ENCODE measurements around the gene PRR22. TPM values are rescaled to one million over a fixed set of nuclear protein-coding genes. Genes with fewer than 3 reads are reported as not detected.

PRR22 gene
- total and polyA plus RNA-seq, 2 donors (not counting 1 experiment from before 2014, with no cell fraction given): 3.4 to 5.6 TPM

DNA sequence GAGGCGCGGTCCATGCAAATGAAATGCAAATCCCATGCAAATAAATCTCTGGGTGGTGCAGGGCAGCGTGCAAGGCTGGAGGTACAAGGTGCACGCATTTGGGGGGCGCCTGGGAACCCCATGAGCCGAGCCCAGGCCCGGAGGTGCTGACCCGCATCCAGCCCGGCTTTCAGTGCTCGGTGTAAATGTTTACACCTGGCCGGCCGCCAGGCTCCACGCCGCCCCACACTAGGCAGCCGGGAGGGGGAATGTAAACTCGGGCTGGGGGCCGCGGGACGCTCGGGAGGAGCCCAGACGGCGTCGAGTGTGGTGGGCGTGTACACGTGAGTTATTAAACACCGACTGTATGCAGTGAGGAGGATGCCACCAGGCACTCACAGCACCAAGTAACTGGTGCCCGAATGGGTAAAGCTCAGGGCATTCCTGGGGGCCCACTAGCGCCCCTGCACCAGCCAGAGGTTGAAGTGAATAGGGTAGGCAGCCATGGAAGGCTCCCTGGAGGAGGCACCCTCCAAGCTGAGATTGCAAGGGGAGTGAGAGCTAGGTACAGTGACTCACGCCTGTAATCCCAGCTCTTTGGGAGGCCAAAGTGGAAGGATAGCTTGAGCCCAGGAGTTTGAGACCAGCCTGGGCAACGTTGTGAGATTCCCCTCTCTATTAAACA lies 37.8 kb upstream of the PRR22 start:
- Histone ChIP-seq H4K20me1 (ENCODE audit: control insufficient read depth, insufficient read depth, low read length, poor library complexity, severe bottlenecking) (no peaks in the 10 kb centered on the region), H3K79me2 (ENCODE audit: control insufficient read depth, insufficient read depth, low read length) (no peaks in the 10 kb centered on the region), H3K27me3 (replicated peaks in 1 of 4; ENCODE audit: control extremely low read depth in 1 of 4, control insufficient read depth in 3 of 4, insufficient read depth in 4 of 4, low read length in 3 of 4) (peaks cover 0 to 3% (median 0%) of the 10 kb centered on the region in 4 experiments), H2AFZ (ENCODE audit: insufficient read depth, low read depth, low read length, poor library complexity, severe bottlenecking) (no peak overlapping the region), H3K27ac (ENCODE audit: low read length in 2 of 2) (no peak overlapping the region), H3K9me3 (ENCODE audit: control extremely low read depth in 1 of 3, control insufficient read depth in 2 of 3, insufficient read depth in 1 of 3, low read length in 2 of 3) (peaks cover 0 to 37% (median 0%) of the 10 kb centered on the region in 3 donors), H3K4me3 (ENCODE audit: control extremely low read depth in 1 of 5, extremely low read depth in 1 of 5, insufficient read depth in 1 of 5, low read depth in 2 of 5, low read length in 4 of 5) (no peak overlapping the region), H3K9ac (ENCODE audit: low read length) (no peak overlapping the region), H3K4me2 (replicated peaks; ENCODE audit: low read depth, low read length, poor library complexity, severe bottlenecking) (no peak overlapping the region), H3K4me1 (ENCODE audit: control insufficient read depth in 2 of 2, insufficient read depth in 2 of 2, low read length in 2 of 2) (peaks cover 5 to 10% of the 10 kb centered on the region in 2 donors), H3K36me3 (replicated peaks in 1 of 2; ENCODE audit: control extremely low read depth in 1 of 2, control insufficient read depth in 1 of 2, extremely low read depth in 1 of 2, insufficient read depth in 2 of 2, low read length in 1 of 2) (no peaks in the 10 kb centered on the region)
- 74% methylated on average over 27 of the region's 30 CpGs for WGBS (ENCODE audit: insufficient coverage)
- CTCF ChIA-PET: no interaction called here
- TF ChIP-seq EZH2 (IDR thresholded peaks at IDR 0.05; ENCODE audit: borderline replicate concordance, insufficient read depth, low read depth, low read length, poor library complexity, severe bottlenecking): no peak
- TF ChIP-seq, protein P1, sequence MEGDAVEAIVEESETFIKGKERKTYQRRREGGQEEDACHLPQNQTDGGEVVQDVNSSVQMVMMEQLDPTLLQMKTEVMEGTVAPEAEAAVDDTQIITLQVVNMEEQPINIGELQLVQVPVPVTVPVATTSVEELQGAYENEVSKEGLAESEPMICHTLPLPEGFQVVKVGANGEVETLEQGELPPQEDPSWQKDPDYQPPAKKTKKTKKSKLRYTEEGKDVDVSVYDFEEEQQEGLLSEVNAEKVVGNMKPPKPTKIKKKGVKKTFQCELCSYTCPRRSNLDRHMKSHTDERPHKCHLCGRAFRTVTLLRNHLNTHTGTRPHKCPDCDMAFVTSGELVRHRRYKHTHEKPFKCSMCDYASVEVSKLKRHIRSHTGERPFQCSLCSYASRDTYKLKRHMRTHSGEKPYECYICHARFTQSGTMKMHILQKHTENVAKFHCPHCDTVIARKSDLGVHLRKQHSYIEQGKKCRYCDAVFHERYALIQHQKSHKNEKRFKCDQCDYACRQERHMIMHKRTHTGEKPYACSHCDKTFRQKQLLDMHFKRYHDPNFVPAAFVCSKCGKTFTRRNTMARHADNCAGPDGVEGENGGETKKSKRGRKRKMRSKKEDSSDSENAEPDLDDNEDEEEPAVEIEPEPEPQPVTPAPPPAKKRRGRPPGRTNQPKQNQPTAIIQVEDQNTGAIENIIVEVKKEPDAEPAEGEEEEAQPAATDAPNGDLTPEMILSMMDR (IDR thresholded peaks at IDR 0.05): no peak
- ATAC-seq (ENCODE audit: low read depth): no peak
- Mint-ChIP-seq H3K27ac (no peak overlapping the region), H3K4me1 (peaks cover 7% of the 10 kb centered on the region), H3K27me3 (peaks cover 13% of the 10 kb centered on the region), H3K4me3 (no peak overlapping the region), H3K9me3 (ENCODE audit: insufficient read depth) (no peaks in the 10 kb centered on the region)
- intact Hi-C loops (cut with micrococcal nuclease): no loop called here
- no peak for DNase-seq
- POLR2A ChIA-PET: no interaction called here

DNA sequence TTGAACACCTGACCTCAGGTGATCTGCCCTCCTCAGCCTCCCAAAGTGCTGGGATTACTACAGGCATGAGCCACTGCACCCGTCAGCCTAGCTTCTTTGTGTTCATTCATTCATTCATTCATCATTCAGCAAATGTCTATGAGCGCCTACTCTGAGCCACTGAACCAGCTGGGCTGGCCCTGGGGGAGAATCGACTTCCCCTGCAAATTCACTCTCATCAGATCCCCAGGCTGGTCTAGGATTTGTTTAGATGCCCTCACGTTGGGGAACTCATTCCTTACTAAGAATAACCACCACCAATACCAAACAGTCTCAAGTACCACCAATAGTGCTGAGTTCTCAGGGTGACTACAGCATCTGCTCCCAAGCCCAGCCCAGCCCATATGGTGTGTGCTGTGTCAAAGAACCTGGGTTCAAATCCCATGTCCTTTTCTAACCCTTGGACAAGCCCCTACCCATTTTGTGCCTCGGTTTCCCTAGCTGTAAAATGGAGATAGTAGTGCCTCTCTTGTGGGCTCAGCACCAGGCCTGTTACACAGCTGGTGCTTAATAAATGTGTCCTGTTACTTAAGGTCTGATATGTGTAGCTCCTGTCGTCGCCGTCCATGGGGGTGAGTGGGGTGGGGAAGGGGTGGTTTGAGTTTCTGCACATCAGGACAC lies 37.1 kb upstream of the PRR22 start:
- intact Hi-C loops (cut with micrococcal nuclease): no loop called here
- H3K27me3 ChIP-seq (replicated peaks in 1 of 4; ENCODE audit: control extremely low read depth in 1 of 4, control insufficient read depth in 3 of 4, insufficient read depth in 4 of 4, low read length in 3 of 4): no peaks in the 10 kb centered on the region
- H4K20me1 ChIP-seq (ENCODE audit: control insufficient read depth, insufficient read depth, low read length, poor library complexity, severe bottlenecking): no peaks in the 10 kb centered on the region
- TF ChIP-seq, protein P1 (IDR thresholded peaks at IDR 0.05): no peak
- no peak for TF ChIP-seq EZH2 (IDR thresholded peaks at IDR 0.05; ENCODE audit: borderline replicate concordance, insufficient read depth, low read depth, low read length, poor library complexity, severe bottlenecking)
- DNase-seq (no peak), ATAC-seq (ENCODE audit: low read depth) (no peak)
- no peaks in the 10 kb centered on the region for H3K9me3 Mint-ChIP-seq (ENCODE audit: insufficient read depth)
- H3K79me2 ChIP-seq (ENCODE audit: control insufficient read depth, insufficient read depth, low read length): no peaks in the 10 kb centered on the region
- H3K27ac Mint-ChIP-seq: no peak overlapping the region
- H3K4me1 Mint-ChIP-seq: peaks cover 3% of the 10 kb centered on the region
- H3K9me3 ChIP-seq (ENCODE audit: control extremely low read depth in 1 of 3, control insufficient read depth in 2 of 3, insufficient read depth in 1 of 3, low read length in 2 of 3): peaks cover 0 to 30% (median 0%) of the 10 kb centered on the region in 3 donors
- no peak overlapping the region for H3K4me2 ChIP-seq (replicated peaks; ENCODE audit: low read depth, low read length, poor library complexity, severe bottlenecking)
- ChIA-PET POLR2A (interaction anchor here (0.5 kb wide), 1 partner anchor 269 kb away, joined by 6 read pairs; no protein-coding TSS in a partner anchor), CTCF (no interaction called here)
- WGBS (ENCODE audit: insufficient coverage): 79% methylated on average over 5 of the region's 8 CpGs
- no peak overlapping the region for H2AFZ ChIP-seq (ENCODE audit: insufficient read depth, low read depth, low read length, poor library complexity, severe bottlenecking)
- peaks cover under 1 to 3% of the 10 kb centered on the region in 2 donors for H3K4me1 ChIP-seq (ENCODE audit: control insufficient read depth in 2 of 2, insufficient read depth in 2 of 2, low read length in 2 of 2)
- H3K27me3 Mint-ChIP-seq: peaks cover 18% of the 10 kb centered on the region
- H3K36me3 ChIP-seq (replicated peaks in 1 of 2; ENCODE audit: control extremely low read depth in 1 of 2, control insufficient read depth in 1 of 2, extremely low read depth in 1 of 2, insufficient read depth in 2 of 2, low read length in 1 of 2): no peaks in the 10 kb centered on the region
- H3K4me3 ChIP-seq (ENCODE audit: control extremely low read depth in 1 of 5, extremely low read depth in 1 of 5, insufficient read depth in 1 of 5, low read depth in 2 of 5, low read length in 4 of 5): no peak overlapping the region
- no peak overlapping the region for H3K27ac ChIP-seq (ENCODE audit: low read length in 2 of 2)
- no peak overlapping the region for H3K4me3 Mint-ChIP-seq
- H3K9ac ChIP-seq (ENCODE audit: low read length): no peak overlapping the region
